ES-I3 (cell line): ENCODE measurements around the gene ERICH4.
"Not testable (repeated sequence)": the region's sequence is repeated elsewhere in the genome, so short reads cannot be mapped to it uniquely, and the experiment has no call there.

Experiments used
- H3K36me3 ChIP-seq: 2 replicates; pipeline ENCODE4 v1.6.1; 2013; ENCODE audit warnings: mild to moderate bottlenecking, low read length, control low read depth, moderate library complexity; ENCODE audit not compliant: insufficient read depth
- H3K4me1 ChIP-seq: 2 replicates; pipeline ENCODE4 v1.6.1; 2013; ENCODE audit warnings: mild to moderate bottlenecking, control low read depth, low read length; ENCODE audit not compliant: insufficient read depth
- H3K9ac ChIP-seq: 2 replicates; pipeline ENCODE4 v1.6.1; 2013; ENCODE audit warnings: low read depth, mild to moderate bottlenecking, low read length, moderate library complexity
- H3K9me3 ChIP-seq: 2 replicates; pipeline ENCODE4 v1.6.1; 2013; ENCODE audit warnings: mild to moderate bottlenecking, low read length, moderate library complexity; ENCODE audit not compliant: control insufficient read depth, insufficient read depth

The ERICH4 gene

DNA sequence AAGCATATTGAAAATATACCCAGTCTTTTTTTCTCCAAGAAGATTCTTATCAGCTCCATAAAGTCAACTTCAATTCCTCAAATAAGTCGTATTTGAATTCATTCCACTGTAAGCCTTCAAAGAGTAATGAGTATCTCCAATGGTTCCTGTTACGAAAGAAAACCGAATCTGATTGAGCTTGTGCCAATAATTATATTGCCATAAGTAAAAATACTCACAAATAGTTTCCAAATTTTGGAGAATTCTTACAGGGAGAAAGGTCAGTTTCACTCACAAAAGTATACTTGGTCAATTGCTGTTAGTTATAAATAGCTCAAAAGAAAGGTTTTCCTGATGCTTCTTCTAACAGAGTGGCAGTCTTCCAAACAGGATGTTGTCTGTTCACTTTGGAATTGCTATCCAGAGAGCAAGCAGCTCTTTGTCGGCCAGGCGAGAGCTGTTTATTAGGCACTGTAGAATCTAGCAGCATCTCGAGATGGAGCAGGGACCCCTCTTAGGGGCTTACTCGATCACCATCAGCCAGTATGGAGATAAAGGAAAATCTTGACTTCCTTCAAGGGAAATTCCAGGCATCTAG, 13.5 kb downstream of the ERICH4 start:
- Histone ChIP-seq H3K9ac (no peak overlapping the region), H3K9me3 (no peaks in the 10 kb centered on the region), H3K36me3 (no peaks in the 10 kb centered on the region), H3K4me1 (no peaks in the 10 kb centered on the region)

DNA sequence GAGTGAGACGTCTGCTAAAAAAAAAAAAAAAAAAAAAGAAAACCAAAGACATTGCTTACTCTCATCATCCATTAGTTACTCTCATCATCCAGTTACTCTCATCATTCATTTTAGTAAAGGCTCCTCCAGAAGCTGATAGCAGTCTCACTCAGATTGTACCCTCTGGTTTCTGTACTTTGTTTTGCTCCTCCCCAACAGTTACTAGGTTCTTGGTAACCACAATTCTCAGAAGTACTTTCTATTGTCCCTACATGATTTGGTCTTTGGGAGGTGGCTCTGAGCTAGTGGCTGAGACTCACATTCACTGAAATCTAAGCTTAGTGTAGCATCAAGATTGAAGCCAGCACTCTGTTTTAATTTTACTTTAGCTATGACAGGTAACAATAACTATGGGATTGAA, 14.3 kb downstream of the ERICH4 start:
- H3K9me3 ChIP-seq: no peaks in the 10 kb centered on the region
- H3K4me1 ChIP-seq: no peaks in the 10 kb centered on the region
- no peak overlapping the region for H3K9ac ChIP-seq
- H3K36me3 ChIP-seq: no peaks in the 10 kb centered on the region

DNA sequence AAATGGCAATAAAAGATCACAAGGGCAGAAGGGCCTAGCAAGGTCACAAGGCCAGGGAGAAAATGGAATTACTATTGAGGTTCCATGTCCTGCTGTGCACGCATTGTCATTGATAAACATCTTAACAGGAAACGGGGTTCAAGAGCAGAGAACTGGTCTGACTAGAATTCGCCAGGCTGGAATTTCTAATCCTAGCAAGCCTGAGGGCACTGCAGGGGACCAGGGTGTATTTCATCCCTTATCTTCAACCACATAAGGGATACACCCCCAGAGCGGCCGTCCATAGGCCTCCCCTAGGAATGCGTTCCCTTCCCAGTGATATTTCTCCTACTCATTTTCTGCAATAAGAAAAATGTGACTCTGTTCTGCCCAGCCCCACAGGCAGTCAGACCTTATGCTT, 19.5 kb downstream of the ERICH4 start:
- Histone ChIP-seq H3K4me1 (no peaks in the 10 kb centered on the region), H3K36me3 (no peaks in the 10 kb centered on the region), H3K9ac (no peak overlapping the region), H3K9me3 (no peaks in the 10 kb centered on the region)

DNA sequence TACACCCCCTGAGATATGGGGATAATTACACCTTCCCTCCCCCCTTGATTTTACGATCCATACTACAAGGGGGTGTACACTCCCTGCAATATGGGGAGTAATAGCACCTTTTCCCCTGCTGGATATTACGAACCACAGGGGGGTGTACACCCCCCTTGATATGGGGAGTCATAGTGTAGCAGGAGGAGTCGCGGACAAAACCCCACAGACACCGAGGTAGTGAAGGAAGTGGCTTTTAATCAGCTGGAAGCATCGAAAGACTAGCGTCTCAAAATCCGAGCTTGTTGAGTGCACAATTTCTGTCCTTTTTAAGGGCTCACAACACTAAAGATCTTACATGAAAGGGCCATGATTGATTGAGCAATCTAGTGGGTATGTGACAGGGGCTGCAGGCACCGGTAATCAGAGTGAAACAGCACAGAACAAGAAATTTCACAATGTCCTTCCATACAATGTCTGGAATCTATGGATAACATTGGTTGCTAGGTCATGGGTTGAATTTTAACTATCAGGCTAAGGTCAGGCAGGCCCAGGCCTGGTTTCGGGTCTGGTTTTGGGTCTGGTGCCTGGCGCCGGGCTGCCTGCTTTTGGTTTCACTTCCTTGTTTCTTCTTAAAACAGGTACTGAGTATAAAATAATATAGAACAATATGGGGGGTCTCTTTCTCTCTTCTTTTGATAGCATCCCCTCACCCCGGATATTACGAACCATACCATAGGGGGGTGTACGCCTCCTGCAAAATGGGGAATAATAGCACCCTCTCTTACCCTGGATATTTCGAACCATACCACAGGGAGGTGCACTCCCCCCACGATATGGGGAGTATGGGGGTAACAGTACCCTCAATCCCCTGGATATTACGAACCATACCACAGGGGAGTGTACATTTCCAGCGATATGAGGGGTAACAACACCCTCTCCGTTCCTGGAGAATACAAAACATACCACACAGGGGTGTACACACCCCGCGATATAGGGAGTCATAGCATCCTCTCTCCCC, 20.6 kb downstream of the ERICH4 start:
- not testable (repeated sequence) for H3K9me3 ChIP-seq, H3K9ac ChIP-seq

DNA sequence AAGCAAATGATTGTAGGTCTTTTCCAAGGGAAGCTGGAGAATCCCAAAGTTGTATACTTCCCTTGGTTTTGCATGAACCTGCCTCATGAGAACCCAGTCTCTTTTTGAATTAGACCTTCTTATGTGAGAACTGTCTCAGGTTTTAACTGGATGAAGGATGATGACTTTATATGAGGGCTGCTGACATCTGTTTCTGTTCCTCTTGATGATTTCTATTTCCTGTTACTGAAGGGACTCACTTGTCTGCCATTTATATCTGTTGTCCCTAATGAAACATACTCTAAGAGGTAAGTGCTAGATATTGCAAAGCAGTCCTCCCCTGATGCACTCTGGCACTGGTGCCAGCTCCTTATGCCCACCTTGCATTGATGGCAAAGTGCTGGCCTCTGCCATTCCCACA, 33.6 kb downstream of the ERICH4 start:
- Histone ChIP-seq H3K4me1 (no peaks in the 10 kb centered on the region), H3K9me3 (no peaks in the 10 kb centered on the region), H3K36me3 (no peaks in the 10 kb centered on the region), H3K9ac (no peak overlapping the region)

More for the DNA sequence above, 20.6 kb downstream of the ERICH4 start:
- H3K4me1 ChIP-seq, H3K36me3 ChIP-seq: not testable (repeated sequence)

DNA sequence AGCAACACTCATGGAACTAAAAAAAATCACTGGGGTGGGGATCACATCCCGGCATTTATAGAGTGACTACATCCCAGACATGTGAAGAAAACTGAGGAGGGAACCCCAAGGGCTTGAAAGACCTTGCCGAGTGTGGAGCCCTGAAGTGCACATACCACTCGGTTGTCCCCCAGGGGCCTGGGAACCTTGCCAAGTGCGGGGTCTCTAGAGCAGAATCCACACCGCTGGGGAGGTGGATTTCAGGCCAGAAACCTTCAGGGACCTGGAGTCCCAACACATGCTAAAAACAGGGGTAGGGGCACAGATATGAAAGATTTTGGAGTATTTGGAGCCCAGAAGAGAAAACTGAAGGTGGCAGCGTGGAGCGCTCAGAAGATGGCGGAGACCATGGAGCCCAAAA, 35.2 kb downstream of the ERICH4 start:
- H3K4me1 ChIP-seq: no peaks in the 10 kb centered on the region
- no peaks in the 10 kb centered on the region for H3K36me3 ChIP-seq
- H3K9me3 ChIP-seq: no peaks in the 10 kb centered on the region
- H3K9ac ChIP-seq: no peak overlapping the region

DNA sequence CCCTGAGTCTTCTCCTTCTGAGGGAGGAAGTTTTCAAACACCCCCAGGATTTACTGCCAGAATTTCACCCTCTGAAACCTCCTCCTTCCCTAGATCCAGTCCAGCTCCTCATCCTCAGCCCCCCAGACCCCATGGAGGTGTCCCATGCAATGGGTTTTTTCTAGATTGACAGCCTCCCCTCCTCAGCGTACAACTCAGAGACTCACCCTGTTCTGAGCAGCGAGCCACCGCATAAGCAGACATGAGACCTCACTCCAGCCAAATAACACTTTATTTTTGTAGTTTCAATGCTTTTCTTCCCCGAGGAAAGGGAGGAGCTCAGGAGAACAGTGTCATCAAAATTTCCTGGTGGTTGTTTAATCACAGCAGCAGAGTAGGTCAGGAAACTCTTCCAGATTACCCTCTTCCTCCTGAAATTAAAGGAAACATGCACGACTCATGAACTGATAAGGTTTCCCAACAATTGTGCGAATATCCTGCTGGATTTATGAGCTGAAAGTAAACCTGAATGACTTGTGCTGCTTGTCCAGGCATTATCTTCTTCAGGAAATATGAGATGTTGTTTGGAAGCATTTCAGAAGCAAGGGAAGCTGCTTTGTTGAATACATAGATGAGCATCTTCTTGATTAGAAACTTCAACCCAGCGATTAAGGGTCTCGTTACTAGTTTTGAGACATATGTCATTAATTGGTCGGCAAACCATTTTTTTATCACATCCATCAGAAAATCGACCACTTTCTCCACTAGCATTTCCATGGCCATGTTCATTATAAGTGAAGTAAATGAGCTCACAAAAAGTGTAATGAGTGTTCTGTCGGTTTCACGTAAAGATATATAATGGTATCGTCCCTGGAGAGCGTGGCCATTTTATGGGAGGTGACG, 36.2 kb downstream of the ERICH4 start:
- Histone ChIP-seq H3K4me1 (no peaks in the 10 kb centered on the region), H3K9me3 (no peaks in the 10 kb centered on the region), H3K9ac (no peak overlapping the region), H3K36me3 (no peaks in the 10 kb centered on the region)

DNA sequence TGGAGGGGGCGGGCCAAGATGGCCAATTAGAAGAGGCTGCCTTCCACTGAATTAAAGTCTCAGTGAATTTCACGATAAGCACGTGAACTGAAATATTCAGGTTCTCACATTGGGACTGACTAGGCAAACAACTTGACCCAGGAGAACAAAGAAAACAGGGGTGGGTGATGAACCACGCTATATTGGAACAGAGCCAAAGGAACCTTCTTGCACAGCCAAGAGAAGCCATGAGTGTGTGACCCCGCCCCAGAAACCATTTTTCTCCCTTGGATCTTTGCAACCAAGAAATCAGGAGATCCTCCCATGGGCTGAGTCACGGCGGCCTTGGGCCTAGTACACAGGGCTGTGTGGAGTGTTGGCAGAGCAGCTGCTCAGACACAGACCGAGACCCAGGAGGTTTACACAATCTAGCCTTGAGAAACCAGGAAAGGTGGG, 36.8 kb downstream of the ERICH4 start:
- H3K36me3 ChIP-seq: no peaks in the 10 kb centered on the region
- H3K9ac ChIP-seq: no peak overlapping the region
- H3K9me3 ChIP-seq: no peaks in the 10 kb centered on the region
- H3K4me1 ChIP-seq: no peaks in the 10 kb centered on the region

DNA sequence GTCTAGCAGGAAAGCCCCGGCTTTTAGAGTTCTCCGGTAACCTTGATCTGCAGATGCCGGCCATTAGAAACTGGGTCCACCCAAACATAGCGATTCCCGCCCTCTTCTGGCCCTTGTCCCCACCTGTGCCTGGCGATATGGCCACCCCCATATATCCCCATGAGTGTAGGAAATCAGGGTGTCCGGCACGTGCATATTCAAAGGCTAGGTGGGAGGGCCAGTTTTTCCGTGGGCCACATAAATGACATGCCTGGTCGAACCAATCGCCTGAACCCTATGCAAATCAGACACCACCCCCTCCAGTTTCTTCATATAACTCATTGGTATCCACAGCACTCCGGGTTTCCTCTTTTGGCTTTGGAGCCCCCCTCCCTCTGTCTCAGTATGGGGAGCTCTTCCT, 37.4 kb downstream of the ERICH4 start:
- H3K9ac ChIP-seq: no peak overlapping the region
- H3K36me3 ChIP-seq: no peaks in the 10 kb centered on the region
- H3K4me1 ChIP-seq: no peaks in the 10 kb centered on the region
- H3K9me3 ChIP-seq: no peaks in the 10 kb centered on the region

DNA sequence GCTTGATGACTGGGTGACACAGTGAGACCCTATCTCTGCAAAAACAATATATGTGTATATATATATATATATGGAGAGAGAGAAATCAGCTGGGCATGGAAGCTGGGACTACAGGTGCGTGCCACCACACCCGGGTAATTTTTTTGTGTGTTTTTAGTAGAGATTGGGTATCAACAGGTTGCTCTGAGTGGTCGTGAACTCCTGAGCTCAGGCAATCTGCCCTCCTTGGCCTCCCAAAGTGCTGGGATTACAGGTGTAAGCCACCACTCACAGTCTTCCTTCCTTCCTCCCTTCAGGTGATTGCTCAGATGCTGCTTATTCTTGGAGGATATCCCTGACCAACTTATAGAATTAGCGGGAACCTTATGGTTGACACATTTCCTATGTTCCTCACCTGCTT, 41.9 kb downstream of the ERICH4 start:
- Histone ChIP-seq H3K9ac (no peak overlapping the region), H3K4me1 (no peaks in the 10 kb centered on the region), H3K9me3 (no peaks in the 10 kb centered on the region; the same call in 1 of the 2 replicates), H3K36me3 (no peaks in the 10 kb centered on the region)

DNA sequence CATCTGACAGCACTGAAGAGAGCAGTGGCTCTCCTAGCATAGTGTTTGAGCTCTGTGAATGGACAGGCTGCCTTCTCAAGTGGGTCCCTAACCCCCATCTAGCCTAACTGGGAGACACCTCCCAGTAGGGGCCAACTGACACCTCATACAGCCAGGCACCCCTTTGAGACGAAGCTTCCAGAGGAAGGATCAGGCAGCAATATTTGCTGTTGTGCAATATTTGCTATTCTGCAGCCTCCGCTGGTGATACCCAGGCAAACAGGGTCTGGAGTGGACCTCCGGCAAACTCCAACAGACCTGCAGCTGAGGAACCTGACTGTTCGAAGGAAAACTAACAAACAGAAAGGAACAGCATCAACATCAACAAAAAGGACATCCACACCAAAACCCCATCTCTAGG, 44.0 kb downstream of the ERICH4 start:
- not testable (repeated sequence) for H3K4me1 ChIP-seq, H3K9me3 ChIP-seq, H3K36me3 ChIP-seq, H3K9ac ChIP-seq

DNA sequence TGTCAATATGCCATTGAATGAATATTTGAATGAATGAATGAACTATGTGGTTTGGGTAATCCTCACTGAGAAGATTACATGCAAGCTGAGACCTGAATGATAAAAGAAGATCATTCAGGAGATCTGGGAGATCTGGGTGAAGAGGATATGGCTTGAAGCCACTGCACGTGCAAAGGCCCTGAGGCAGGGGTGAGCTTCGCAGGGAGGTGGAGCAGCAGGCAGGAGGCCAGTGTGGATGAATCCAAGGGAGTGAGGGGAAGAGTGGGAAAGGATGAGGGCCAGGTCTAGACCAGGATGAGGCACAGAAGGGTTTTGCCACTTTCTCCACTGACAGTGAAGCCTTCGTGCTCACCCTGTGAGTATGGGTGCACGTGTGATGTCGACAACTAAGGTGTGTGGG, 49.9 kb downstream of the ERICH4 start:
- Histone ChIP-seq H3K4me1 (no peaks in the 10 kb centered on the region), H3K36me3 (no peaks in the 10 kb centered on the region), H3K9me3 (no peaks in the 10 kb centered on the region), H3K9ac (no peak overlapping the region)
